HEK293T (cell line): ENCODE data around the gene CCDC146.

Source experiments
- CTCF ChIA-PET: fragments of 350-600 bp; formaldehyde crosslinking; extraction: SDS; loops from one replicate; lab custom pipeline; 2021; ENCODE audit warnings: antibody characterized with exemption, inconsistent platforms; lab: Yijun Ruan, JAX
- POLR2A ChIA-PET: fragments of 350-600 bp; formaldehyde crosslinking; extraction: SDS; loops from one replicate; lab custom pipeline; 2020; ENCODE audit warnings: antibody characterized with exemption, inconsistent platforms; lab: Yijun Ruan, JAX
- DNase-seq: peaks from one replicate; pipeline ENCODE4 v3.0.0; 2012; ENCODE audit warnings: mixed read lengths; ENCODE audit errors: extremely low spot score
- ARNT ChIP-seq: fragments of 450-650 bp; IDR thresholded peaks from 2 replicates; pipeline ENCODE4 v1.6.1; 2017; ENCODE audit warnings: mild to moderate bottlenecking
- BHLHE40 ChIP-seq: fragments of 450-650 bp; IDR thresholded peaks from 2 replicates; pipeline ENCODE4 v1.6.1; 2016; ENCODE audit warnings: mild to moderate bottlenecking, moderate library complexity, borderline replicate concordance
- CTBP1 ChIP-seq: fragments of 450-650 bp; IDR thresholded peaks from 2 replicates; pipeline ENCODE4 v1.6.1; 2016; ENCODE audit warnings: borderline replicate concordance
- ELF4 ChIP-seq: fragments of 450-650 bp; IDR thresholded peaks from 2 replicates; pipeline ENCODE4 v1.6.1; 2017; ENCODE audit warnings: antibody characterized with exemption
- FOXA1 ChIP-seq: fragments of 450-650 bp; IDR thresholded peaks from 2 replicates; pipeline ENCODE4 v1.6.1; 2016; ENCODE audit warnings: mild to moderate bottlenecking
- FOXK2 ChIP-seq: fragments of 450-650 bp; IDR thresholded peaks from 2 replicates; pipeline ENCODE4 v1.6.1; 2016; ENCODE audit warnings: mild to moderate bottlenecking
- FOXM1 ChIP-seq: fragments of 450-650 bp; IDR thresholded peaks from 2 replicates; pipeline ENCODE4 v1.6.1; 2017; ENCODE audit warnings: mild to moderate bottlenecking, borderline replicate concordance
- HDGF ChIP-seq: fragments of 450-650 bp; IDR thresholded peaks from 2 replicates; pipeline ENCODE4 v1.6.1; 2017; ENCODE audit warnings: antibody characterized with exemption, borderline replicate concordance
- L3MBTL2 ChIP-seq: fragments of 450-650 bp; conservative IDR thresholded peaks from 2 replicates; pipeline ENCODE4 v1.6.1; 2016; ENCODE audit warnings: mild to moderate bottlenecking
- LEF1 ChIP-seq: fragments of 450-650 bp; IDR thresholded peaks from 2 replicates; pipeline ENCODE4 v1.6.1; 2017; ENCODE audit warnings: mild to moderate bottlenecking, borderline replicate concordance
- NFRKB ChIP-seq: fragments of 450-650 bp; IDR thresholded peaks from 2 replicates; pipeline ENCODE4 v1.6.1; 2016; ENCODE audit warnings: mild to moderate bottlenecking, moderate library complexity
- SP1 ChIP-seq: fragments of 450-650 bp; IDR thresholded peaks from 2 replicates; pipeline ENCODE4 v1.6.1; 2017
- SUZ12 ChIP-seq: fragments of 450-650 bp; IDR thresholded peaks from 2 replicates; pipeline ENCODE4 v1.6.1; 2016; ENCODE audit warnings: mild to moderate bottlenecking
- TARDBP ChIP-seq: fragments of 450-650 bp; IDR thresholded peaks from 2 replicates; pipeline ENCODE4 v1.6.1; 2016
- ZNF384 ChIP-seq: fragments of 450-650 bp; IDR thresholded peaks from 2 replicates; pipeline ENCODE4 v1.6.1; 2016
- TF ChIP-seq, protein P1 (sequence below): fragments of 450-650 bp; IDR thresholded peaks from 2 replicates; pipeline ENCODE4 v1.6.1; 2016

The CCDC146 gene

DNA sequence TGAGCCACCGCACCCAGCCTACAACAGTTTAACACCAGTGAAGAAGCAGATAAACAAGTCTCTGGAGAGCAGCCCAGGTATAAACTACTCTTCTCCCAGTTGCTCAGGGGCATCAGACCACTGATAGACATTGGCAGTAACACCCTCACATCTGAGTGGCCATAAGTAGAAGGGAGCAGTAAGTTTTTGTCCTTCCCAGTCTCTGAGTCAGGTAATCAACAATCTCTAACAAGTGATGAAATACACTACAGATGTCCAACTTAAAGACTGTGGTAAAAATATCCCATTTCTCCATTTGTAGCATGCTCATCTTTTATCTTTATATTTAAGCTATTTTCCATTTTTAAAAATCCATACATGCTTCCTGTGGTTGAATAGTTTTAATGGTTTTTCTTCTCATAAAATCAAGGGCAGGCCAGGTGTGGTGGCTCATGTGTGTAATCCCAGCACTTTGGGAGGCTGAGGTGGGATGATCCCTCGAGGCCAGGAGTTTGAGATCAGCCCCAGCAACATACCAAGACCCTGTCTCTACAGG is 215.1 kb downstream of the CCDC146 start:
- no peak for DNase-seq
- POLR2A ChIA-PET: no interaction called here
- CTCF ChIA-PET: no interaction called here
- TF ChIP-seq FOXM1 (no peak), LEF1 (no peak), NFRKB (no peak), SUZ12 (no peak), BHLHE40 (no peak), CTBP1 (no peak), SP1 (no peak), L3MBTL2 (no peak), TARDBP (no peak), ZNF384 (no peak)

DNA sequence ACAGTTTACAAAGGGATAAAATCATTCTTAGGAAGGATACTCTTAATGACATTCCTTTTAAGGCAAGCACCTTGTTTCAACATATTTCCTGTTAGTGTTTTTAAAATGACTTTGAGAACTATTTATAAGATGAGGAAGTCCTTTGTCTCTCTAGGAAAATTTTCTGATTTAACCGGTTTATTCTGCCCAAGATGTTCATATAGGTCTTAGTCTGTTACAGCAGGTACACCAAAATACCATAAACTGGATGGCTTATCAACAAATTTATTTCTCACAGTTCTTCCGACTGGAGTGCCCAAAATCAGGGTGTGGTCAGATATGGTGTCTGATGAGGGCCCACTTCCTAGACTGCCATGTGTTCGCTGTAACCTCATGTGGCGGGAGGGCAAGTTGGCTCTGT is 215.8 kb downstream of the CCDC146 start:
- no peak for TF ChIP-seq FOXM1
- TF ChIP-seq TARDBP: no peak
- no peak for TF ChIP-seq NFRKB
- TF ChIP-seq LEF1: no peak
- ChIA-PET CTCF (no interaction called here), POLR2A (no interaction called here)
- DNase-seq: no peak

DNA sequence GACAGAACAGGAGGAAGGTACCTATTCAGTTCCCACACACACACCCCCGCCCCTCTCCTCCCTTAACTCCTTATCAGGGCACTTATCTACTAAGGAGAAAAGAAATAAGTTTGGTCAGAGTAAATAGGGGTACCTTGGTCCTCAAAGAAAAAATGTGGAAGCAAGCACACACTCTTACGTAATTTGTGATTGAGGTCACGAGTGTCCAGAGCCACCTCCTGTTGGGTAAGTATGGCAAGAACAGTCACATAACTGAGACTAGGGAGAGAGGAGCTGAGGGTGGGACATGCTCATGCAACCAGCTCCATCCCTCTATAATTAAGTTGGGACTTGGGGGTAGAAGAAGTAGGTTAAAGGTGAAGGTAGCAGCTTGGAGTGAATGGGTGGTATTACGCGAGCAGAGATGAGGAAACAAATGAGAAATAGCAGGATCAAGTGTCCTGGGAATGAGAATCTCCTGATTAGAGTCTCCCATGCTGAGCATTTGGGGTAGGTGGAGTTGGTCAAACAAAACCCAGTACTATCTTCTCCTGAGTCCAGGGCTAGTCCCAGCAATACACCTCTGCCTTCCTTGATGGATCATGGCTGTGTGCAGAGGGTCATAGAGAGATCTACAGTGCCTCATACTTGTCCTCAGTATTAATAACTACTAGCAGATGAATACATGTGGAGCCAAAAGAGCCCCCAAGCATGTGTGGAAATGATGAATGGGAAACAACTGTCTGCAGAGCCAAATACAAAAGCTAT is 216.6 kb downstream of the CCDC146 start:
- ChIA-PET CTCF (no interaction called here), POLR2A (no interaction called here)
- TF ChIP-seq FOXM1: no peak
- TF ChIP-seq LEF1: no peak
- TF ChIP-seq FOXK2: no peak
- TF ChIP-seq CTBP1: no peak
- TF ChIP-seq, protein P1, sequence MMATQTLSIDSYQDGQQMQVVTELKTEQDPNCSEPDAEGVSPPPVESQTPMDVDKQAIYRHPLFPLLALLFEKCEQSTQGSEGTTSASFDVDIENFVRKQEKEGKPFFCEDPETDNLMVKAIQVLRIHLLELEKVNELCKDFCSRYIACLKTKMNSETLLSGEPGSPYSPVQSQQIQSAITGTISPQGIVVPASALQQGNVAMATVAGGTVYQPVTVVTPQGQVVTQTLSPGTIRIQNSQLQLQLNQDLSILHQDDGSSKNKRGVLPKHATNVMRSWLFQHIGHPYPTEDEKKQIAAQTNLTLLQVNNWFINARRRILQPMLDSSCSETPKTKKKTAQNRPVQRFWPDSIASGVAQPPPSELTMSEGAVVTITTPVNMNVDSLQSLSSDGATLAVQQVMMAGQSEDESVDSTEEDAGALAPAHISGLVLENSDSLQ: no peak
- TF ChIP-seq NFRKB: no peak
- no peak for TF ChIP-seq ELF4
- no peak for TF ChIP-seq SP1
- TF ChIP-seq TARDBP: no peak
- no peak for TF ChIP-seq ARNT
- no peak for TF ChIP-seq SUZ12
- TF ChIP-seq BHLHE40: no peak
- TF ChIP-seq HDGF: no peak
- no peak for TF ChIP-seq ZNF384
- no peak for TF ChIP-seq FOXA1
- no peak for TF ChIP-seq L3MBTL2
- DNase-seq: no peak

DNA sequence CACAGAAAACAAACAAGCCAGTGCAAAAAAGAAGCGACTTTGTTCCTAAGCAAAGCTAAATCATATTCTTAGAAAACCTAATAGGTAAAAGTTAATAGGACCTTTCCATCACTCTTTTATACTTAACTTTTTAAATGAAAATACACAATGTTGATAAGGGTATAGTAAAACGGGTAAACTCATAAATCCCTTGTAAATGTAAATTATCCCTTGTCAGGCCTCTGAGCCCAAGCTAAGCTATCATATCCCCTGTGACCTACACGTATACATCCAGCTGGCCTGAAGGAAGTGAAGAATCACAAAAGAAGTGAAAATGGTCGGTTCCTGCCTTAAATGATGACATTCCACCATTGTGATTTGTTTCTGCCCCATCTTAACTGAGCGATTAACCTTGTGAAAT is 217.3 kb downstream of the CCDC146 start:
- ChIA-PET POLR2A (no interaction called here), CTCF (no interaction called here)
- DNase-seq: no peak
- TF ChIP-seq, protein P1: 0 out of 2 replicates have a peak, but pooled peaks have one; percentile 30
- no peak for TF ChIP-seq FOXA1
